GM12873 (cell line): Measurements from ENCODE around the gene CTNNA1.

Source experiments
- TF ChIP-seq, protein P1 (sequence below): IDR thresholded peaks from 2 replicates; pipeline ENCODE4 v1.5.1; 2012; ENCODE audit warnings: low read depth, mild to moderate bottlenecking, moderate library complexity, low read length, control low read depth; ENCODE audit not compliant: insufficient read depth; ENCODE audit errors: missing control alignments

Gene CTNNA1

DNA sequence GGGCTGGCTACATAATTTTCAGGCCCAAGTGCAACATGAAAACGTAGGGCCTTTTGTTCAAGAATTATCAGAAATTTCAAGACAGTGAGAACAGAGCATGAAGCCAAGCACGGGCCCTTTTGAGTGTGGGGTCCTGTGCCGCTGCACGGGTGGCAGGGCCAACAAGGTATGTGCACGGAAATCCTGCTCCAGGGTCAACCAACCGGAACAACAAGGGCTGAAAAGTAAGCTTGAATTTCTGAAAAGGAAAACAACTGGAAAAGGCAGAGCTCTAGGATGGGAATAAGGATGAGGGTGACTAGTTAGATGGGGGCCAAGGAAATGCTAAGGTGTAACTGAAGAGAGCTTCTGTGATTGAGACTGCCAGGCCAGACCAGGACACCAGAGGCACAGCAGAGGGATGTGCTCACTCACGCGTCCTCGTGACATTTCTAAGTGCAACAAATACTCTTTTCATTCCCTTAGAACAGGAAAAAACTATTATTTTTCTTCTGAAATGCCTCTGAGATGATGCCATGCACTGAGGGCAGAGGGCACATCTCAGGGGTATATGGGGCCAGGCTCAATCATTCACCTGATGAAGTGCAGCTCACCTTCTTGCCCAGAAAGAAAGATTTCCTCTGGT, 202.6 kb downstream of the CTNNA1 start:
- TF ChIP-seq, protein P1, sequence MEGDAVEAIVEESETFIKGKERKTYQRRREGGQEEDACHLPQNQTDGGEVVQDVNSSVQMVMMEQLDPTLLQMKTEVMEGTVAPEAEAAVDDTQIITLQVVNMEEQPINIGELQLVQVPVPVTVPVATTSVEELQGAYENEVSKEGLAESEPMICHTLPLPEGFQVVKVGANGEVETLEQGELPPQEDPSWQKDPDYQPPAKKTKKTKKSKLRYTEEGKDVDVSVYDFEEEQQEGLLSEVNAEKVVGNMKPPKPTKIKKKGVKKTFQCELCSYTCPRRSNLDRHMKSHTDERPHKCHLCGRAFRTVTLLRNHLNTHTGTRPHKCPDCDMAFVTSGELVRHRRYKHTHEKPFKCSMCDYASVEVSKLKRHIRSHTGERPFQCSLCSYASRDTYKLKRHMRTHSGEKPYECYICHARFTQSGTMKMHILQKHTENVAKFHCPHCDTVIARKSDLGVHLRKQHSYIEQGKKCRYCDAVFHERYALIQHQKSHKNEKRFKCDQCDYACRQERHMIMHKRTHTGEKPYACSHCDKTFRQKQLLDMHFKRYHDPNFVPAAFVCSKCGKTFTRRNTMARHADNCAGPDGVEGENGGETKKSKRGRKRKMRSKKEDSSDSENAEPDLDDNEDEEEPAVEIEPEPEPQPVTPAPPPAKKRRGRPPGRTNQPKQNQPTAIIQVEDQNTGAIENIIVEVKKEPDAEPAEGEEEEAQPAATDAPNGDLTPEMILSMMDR, result no peak

DNA sequence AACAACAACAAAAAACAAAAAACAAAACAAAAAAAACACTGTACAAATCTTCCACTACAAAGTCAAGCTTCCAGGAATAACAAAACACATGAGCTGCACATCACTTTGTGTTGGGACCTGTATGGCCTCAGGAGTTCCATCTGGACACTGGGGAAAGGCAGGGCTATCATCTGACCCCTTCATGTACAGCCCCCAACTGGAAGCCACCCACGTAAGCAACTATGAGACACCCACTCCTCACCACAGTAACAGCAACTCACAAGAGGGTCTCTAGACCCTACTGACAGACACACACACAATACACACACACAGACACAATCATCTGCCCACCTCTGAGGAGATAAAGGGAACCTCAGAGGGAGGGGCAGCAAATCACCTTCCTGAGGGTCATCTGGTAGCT, 203.6 kb downstream of the CTNNA1 start:
- TF ChIP-seq, protein P1, result no peak

DNA sequence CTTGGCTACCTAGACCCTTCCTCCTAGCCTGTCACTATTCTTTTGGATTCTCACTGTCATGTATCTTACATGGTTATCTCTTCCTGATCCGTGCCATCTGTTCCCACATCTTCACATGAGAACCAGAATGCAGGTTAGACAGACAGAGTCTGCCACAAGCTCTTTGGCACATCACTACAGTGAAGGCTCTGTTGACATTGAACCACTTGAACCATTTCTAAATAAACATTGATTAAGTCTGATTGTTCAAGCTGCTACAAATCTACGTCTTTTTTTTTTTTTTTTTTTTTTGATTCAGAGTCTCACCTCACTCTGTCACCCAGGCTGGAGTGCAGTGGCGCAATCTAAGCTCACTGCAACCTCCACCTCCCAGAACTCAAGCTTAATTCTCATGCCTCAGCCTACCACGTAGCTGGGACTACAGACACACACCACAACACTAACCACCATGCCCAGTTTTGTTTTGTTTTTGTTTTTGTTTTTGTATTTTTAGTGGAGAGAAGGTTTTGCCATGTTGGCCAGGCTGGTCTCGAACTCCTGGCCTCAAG, 207.0 kb downstream of the CTNNA1 start:
- TF ChIP-seq, protein P1, result no peak

DNA sequence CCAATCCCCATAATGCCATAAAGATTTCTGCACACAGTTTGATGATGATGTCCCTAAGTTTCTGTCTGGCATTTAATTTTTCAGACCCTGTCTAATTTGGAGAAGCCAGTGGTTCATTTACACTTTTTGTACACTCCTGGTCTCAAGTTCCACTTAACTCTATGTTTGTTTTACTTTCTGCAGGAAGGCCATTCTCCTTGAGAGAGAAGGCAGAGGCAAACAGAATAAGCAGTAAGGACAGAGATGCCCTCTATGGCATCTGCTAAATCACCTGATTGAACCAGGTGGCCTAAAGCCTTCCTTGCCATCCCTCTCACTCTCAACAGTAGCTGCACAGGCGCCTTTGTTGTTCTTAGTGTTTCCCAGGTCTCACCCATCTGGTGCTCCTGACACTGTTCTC, 208.0 kb downstream of the CTNNA1 start:
- TF ChIP-seq, protein P1, result no peak

DNA sequence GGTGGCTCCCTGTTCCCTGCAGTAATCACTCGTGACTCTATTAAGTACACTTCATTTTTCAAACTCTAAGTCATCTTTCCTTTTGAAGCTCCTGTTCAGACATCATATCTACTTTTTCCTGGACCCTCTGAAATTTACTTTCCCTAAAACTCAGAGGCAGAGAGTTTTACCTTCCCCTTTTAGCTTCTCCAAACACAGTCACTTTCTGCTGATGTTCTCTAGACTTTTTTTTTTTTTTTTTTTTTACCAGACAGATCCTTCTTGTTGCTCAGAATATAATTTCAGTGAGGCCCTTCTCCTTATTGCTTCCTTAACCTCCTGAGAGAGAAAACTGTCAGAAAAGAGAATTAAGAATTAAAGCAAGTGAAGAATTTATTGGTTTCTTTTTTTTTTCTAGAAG, 208.5 kb downstream of the CTNNA1 start:
- TF ChIP-seq, protein P1, result no peak

DNA sequence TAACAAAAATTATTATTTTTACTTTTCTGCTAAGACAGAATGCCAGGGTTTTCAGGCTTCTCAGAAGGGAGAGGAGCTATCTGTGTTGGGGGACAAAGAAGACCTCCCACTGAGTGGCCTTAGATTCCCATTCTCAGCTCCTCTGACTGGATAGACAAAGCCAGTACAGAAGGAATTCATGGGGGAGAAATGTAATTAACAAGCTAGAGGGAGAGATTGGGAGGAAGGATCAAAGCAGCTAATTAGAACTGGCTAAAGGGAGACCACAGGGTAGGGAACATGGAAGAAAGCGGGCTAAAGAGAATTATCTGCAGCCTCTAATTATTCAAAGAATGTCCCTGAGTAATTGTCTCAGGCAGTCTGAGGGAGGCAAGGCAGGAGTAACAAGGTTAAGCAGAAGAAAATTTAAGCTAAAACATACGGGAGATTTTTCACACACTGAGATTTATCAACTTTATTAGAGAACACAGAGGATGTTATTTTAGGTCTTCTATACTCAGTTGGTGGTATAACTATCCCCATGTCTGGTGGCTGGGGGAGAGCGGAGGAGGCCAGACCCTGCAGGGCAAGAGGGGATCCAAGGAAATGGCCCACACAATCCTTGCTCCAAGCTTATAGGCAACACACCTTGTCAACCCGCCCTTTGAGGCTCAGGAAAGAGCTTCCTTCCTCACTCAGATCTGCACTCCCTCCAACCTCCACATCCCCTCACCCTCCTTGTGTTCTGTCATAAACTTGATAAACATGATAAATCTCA, 209.6 kb downstream of the CTNNA1 start:
- TF ChIP-seq, protein P1, result no peak

DNA sequence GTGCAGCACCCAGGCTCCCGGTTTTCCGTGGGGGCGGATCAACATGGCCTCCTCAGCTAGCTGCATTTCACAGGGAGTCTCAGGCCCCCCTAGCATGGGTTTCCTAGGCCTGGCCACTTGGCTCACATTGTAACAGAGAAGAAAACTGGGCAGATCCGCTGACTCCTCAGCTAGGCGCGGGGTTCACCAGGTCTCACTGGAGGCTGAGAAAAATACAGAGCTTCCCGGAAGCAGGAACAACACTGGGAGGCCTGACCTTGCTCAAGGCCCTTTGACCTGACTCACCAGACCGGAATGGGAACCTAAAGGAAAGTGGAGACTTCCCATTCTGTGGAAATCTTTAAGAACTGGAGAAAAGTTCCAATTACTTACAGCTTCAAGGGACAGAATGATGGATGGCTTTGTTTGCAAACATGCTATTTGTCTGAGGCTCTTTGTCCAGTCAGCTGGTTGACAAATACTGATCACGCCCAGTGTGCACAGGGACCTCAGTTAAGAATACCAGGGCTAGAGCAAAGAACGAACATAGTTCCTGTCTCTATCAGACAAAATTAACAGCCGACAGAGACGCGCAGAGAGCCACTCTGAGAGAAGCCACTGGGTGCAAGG, 210.6 kb downstream of the CTNNA1 start:
- TF ChIP-seq, protein P1, result no peak
